AG04450 (cell line): ENCODE data around the gene RAB8B. TPM values are rescaled to one million over a fixed set of nuclear protein-coding genes. Genes with fewer than 3 reads are reported as not detected.

Source experiments
- CTCF ChIA-PET: fragments of 300-600, 350-600 bp; formaldehyde crosslinking; extraction: SDS; loops from one replicate; lab custom pipeline; 2022; ENCODE audit warnings: antibody characterized with exemption, inconsistent platforms; lab: Charles Lee
- POLR2A ChIA-PET: fragments of 350-600 bp; formaldehyde crosslinking; extraction: SDS; loops from one replicate; lab custom pipeline; 2021; ENCODE audit warnings: antibody characterized with exemption, inconsistent platforms; lab: Yijun Ruan, JAX
- DNase-seq: peaks from one replicate; pipeline ENCODE4 v3.0.0-alpha.2; 2011; ENCODE audit warnings: low read depth, low spot score
- H3K27ac ChIP-seq: one replicate; pipeline ENCODE4 v1.5.1; 2012; ENCODE audit warnings: low read depth, low read length, control low read depth
- H3K27me3 ChIP-seq: one replicate; pipeline ENCODE4 v1.6.0; 2012; ENCODE audit warnings: low read length; ENCODE audit not compliant: control insufficient read depth, insufficient read depth
- H3K4me3 ChIP-seq: 2 replicates; pipeline ENCODE4 v1.5.1; 2011; ENCODE audit warnings: mild to moderate bottlenecking, low read depth, low read length, control low read depth
- H3K9me3 ChIP-seq: 2 replicates; pipeline ENCODE4 v1.5.1; 2012; ENCODE audit warnings: low read length; ENCODE audit not compliant: control insufficient read depth, insufficient read depth
- polyA plus RNA-seq: library from polyadenylated mRNA; depleted of rRNA; stranded (reverse); fragments of >200 nt; gene quantifications from 2 replicates; pipeline ENCODE4 v1.2.3, GENCODE V29; 2011
- TF ChIP-seq, protein P1 (sequence below): IDR thresholded peaks from 2 replicates; pipeline ENCODE4 v1.5.1; 2011; ENCODE audit warnings: low read depth, low read length, control low read depth, inconsistent platforms

The RAB8B gene
- polyA plus RNA-seq, 1 experiment = 82.4 TPM

DNA sequence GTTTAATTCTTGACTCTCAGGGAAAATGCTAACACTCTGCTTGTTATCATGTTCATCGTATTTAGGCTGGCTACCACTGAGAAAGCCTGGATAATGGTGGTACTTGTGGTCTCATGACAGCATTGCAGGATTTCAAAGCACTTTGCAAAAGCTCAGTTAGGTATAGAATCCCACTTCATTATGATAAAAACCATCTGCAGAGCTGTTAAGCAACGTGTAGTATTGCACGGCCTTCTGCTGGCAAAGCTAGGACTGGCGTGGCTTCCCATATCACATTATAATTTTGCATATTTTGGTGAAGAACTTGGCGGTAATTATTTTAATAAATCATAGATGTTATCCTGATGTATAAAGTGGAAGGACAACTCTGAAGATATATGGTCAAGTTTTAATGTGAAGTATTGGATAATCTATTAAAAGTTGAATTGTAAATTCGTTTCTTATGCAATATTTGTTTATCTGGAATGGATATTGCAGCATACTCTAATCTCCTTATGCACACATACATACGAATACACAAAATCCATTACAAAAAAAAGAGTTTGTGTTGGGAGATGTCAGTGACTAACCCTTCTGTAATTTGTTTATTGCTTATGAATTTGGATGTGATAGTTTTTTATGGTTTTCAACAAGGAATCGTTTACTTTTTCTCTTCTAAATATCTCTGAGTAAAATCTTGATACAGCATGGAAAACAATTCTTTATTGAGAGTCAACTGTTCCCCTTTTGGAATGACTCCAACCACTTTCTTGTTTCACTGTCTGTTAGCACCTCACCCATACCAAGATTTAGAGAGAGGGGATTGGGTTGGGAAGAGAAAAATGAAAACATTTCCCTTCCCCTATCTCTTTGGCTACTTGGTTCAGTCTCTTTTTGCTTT is 9.2 kb downstream of the RAB8B start:
- Histone ChIP-seq H3K9me3 (no peaks in the 10 kb centered on the region), H3K4me3 (no peak overlapping the region), H3K27me3 (no peaks in the 10 kb centered on the region), H3K27ac (no peak overlapping the region)
- no peak for DNase-seq
- TF ChIP-seq, protein P1, sequence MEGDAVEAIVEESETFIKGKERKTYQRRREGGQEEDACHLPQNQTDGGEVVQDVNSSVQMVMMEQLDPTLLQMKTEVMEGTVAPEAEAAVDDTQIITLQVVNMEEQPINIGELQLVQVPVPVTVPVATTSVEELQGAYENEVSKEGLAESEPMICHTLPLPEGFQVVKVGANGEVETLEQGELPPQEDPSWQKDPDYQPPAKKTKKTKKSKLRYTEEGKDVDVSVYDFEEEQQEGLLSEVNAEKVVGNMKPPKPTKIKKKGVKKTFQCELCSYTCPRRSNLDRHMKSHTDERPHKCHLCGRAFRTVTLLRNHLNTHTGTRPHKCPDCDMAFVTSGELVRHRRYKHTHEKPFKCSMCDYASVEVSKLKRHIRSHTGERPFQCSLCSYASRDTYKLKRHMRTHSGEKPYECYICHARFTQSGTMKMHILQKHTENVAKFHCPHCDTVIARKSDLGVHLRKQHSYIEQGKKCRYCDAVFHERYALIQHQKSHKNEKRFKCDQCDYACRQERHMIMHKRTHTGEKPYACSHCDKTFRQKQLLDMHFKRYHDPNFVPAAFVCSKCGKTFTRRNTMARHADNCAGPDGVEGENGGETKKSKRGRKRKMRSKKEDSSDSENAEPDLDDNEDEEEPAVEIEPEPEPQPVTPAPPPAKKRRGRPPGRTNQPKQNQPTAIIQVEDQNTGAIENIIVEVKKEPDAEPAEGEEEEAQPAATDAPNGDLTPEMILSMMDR = no peak
- CTCF ChIA-PET = no interaction called here
- POLR2A ChIA-PET = interaction anchor here (0.6 to 1.8 kb wide), 2 partner anchors 9 to 256 kb away, joined by 4 read pairs; partner anchors contain the start of gene RAB8B

DNA sequence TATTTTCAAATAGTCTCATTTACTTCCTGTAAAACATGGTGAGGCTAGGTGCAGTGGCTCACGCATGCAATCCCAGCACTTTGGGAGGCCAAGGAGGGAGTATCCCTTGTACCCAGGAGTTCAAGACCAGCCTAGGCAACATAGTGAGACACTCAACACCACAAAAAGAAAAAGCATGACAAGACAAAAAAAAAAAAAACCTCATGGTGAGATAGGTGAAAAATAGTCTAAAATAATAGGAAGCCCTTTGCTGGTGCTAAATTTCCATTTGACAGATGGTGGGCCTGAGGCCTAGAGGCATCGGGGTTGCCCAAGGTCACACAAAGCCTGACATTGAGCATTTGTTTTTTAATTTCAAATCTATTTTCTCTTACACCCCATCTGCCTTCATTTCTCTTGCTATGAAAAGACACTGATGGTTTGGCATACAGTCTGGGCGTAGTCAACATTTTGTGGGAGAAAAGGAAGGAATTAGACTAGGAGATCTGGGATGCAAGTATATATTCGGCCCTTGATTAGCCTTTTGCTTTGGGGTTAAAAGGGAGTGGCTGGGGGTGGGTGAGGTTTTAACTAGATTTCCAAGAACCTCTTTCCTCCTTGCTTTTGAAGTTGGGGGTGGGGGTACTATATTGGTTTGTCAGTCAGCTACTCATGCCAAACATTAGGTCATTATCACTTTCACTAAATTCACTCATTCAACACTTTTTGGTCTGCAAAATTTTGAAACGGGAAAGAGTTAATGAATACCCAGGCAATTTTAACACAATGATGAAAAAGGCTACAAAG is 11.3 kb downstream of the RAB8B start:
- DNase-seq = no peak
- ChIA-PET CTCF (no interaction called here), POLR2A (no interaction called here)
- Histone ChIP-seq H3K27me3 (no peaks in the 10 kb centered on the region), H3K9me3 (no peaks in the 10 kb centered on the region), H3K27ac (no peak overlapping the region), H3K4me3 (no peak overlapping the region)
- TF ChIP-seq, protein P1 = no peak

DNA sequence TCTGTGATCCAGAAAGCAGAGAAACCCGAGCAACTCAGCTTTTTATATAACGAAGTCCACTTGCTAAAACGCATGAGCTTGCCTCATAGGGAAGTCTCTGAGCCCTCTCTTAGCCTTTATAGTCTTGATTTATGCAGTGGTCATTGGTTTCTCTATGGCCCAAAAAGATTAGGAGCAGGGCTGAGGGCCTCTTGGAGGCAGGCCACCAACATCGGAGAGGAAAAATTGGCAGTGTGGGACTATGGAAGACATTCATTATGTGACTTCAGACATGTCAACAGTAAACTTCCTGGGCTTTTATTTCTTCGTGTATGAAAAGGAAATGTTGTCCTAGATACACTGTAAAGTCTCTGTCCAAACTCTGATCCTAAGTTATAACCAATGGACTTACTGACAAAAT is 13.5 kb downstream of the RAB8B start:
- no peak for DNase-seq
- TF ChIP-seq, protein P1 = no peak
- Histone ChIP-seq H3K9me3 (no peaks in the 10 kb centered on the region), H3K27ac (no peak overlapping the region), H3K27me3 (no peaks in the 10 kb centered on the region), H3K4me3 (no peak overlapping the region)
- POLR2A ChIA-PET = no interaction called here
- CTCF ChIA-PET = no interaction called here

DNA sequence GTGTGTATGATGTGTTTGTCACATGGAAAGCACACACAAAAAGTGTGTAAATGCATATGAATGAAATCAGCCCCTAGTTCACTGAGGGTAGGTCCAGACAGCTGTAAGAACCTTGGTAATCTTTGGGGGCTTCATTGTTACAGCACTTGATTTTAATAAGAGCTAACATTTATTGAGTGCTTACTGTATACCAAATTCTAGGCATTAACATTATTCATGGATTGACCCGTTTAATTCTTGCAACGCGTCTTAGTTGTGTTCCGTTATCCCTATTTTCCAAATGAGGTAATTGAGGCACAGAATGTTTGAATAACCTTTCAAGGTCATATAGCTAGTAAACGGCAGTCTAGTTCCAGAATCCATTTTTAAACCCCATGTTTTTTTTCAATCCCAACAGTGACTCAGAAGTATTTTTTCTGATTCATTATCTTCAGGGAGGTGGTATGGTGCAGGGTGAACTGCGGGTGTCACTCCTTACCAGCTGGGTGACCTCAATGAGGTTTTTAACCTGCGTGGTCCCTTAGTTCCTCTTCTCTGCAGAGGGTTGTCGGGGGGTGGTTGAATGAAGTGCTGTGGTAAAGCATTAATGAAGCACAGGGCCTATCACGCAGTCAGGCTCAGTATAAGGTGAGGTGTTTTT is 14.2 kb downstream of the RAB8B start:
- no peaks in the 10 kb centered on the region for H3K27me3 ChIP-seq
- no peak overlapping the region for H3K27ac ChIP-seq
- TF ChIP-seq, protein P1 = no peak
- H3K4me3 ChIP-seq = no peak overlapping the region
- POLR2A ChIA-PET = no interaction called here
- H3K9me3 ChIP-seq = no peaks in the 10 kb centered on the region
- CTCF ChIA-PET = no interaction called here
- no peak for DNase-seq
